HG03196 (cell line): ENCODE data around the gene SLC16A11.
"Not testable (repeated sequence)": the region's sequence is repeated elsewhere in the genome, so short reads cannot be mapped to it uniquely, and the experiment has no call there.

Source experiments
- ATAC-seq: cut with Tn5 transposase; IDR thresholded peaks from one replicate; pipeline ENCODE4 v1.9.1; 2021; ENCODE audit not compliant: unreplicated experiment

SLC16A11 gene

GRCh38 chr17:7058831-7059447, 15.0 kb upstream of the SLC16A11 start:
- ATAC-seq = no peak

GRCh38 chr17:7056386-7056785, 12.5 kb upstream of the SLC16A11 start:
- no peak for ATAC-seq

GRCh38 chr17:7050583-7050982, 6.7 kb upstream of the SLC16A11 start:
- not testable (repeated sequence) for ATAC-seq

GRCh38 chr17:7048968-7049367, 5.1 kb upstream of the SLC16A11 start:
- no peak for ATAC-seq

GRCh38 chr17:7047566-7047965, 3.7 kb upstream of the SLC16A11 start:
- ATAC-seq = no peak

- ATAC-seq = not testable (repeated sequence)
Observed at GRCh38 chr17:7046725-7047397, 3.0 kb upstream of the SLC16A11 start.

GRCh38 chr17:7046127-7046724, 2.3 kb upstream of the SLC16A11 start:
- no peak for ATAC-seq

GRCh38 chr17:7045492-7046126, 1.7 kb upstream of the SLC16A11 start:
- ATAC-seq = no peak

- ATAC-seq = no peak
Observed at GRCh38 chr17:7043182-7043496, 753 bp downstream of the SLC16A11 start.

- ATAC-seq = no peak
Observed at GRCh38 chr17:7042501-7043181, 1.3 kb downstream of the SLC16A11 start.

GRCh38 chr17:7041607-7042500, 2.0 kb downstream of the SLC16A11 start:
- no peak for ATAC-seq

- no peak for ATAC-seq
Observed at GRCh38 chr17:7039832-7040231, 4.1 kb downstream of the SLC16A11 start.

- ATAC-seq = no peak
Observed at GRCh38 chr17:7038025-7038862, 5.6 kb downstream of the SLC16A11 start.

- ATAC-seq = peak; percentile 88
Observed at GRCh38 chr17:7035591-7036368, 8.1 kb downstream of the SLC16A11 start, which contains the start of gene SLC16A13. TSS of gene SLC16A13 (plus strand) at chr17:7036015. CDS start at chr17:7036383, 368 bp downstream.

GRCh38 chr17:7034955-7035590, 8.8 kb downstream of the SLC16A11 start:
- ATAC-seq = peak; percentile 12

GRCh38 chr17:7029659-7030058, 14.2 kb downstream of the SLC16A11 start:
- ATAC-seq = no peak

GRCh38 chr17:7029096-7029495, 14.8 kb downstream of the SLC16A11 start:
- no peak for ATAC-seq

GRCh38 chr17:7027335-7027734, 16.6 kb downstream of the SLC16A11 start:
- ATAC-seq = no peak
